Naive B cell (primary cell): ENCODE results near the gene NCF2. TPM values are rescaled to one million over a fixed set of nuclear protein-coding genes. Genes with fewer than 3 reads are reported as not detected.

Source experiments
- ATAC-seq, 2 donors: fragments of 150-1000 bp; cut with Tn5 transposase; 2 replicates each; pipeline ENCODE4 v1.10.0; 2021; ENCODE audit warnings: low read depth in 2 of 2, mild to moderate bottlenecking in 2 of 2, moderate library complexity in 2 of 2
- DNase-seq: peaks from one replicate; pipeline ENCODE4 v3.0.0; 2022
- H3K27ac Mint-ChIP-seq, 6 donors: one replicate each; pipeline ENCODE4 v1.8.0; 2020 to 2022; ENCODE audit warnings: mild to moderate bottlenecking in 6 of 6, mixed read lengths in 6 of 6, moderate library complexity in 5 of 6, inconsistent platforms in 2 of 6
- H3K27me3 Mint-ChIP-seq, 3 donors: one replicate each; pipeline ENCODE4 v1.8.0; 2021 to 2022; ENCODE audit warnings: mixed read lengths in 3 of 3, mild to moderate bottlenecking in 1 of 3
- H3K36me3 Mint-ChIP-seq, 2 donors: one replicate each; pipeline ENCODE4 v1.8.0; 2020 to 2022; ENCODE audit warnings: mixed read lengths in 2 of 2, inconsistent platforms in 1 of 2, mild to moderate bottlenecking in 1 of 2
- H3K4me1 Mint-ChIP-seq, 3 donors: one replicate each; pipeline ENCODE4 v1.8.0; 2020 to 2022; ENCODE audit warnings: mixed read lengths in 3 of 3, inconsistent platforms in 1 of 3, mild to moderate bottlenecking in 1 of 3, moderate library complexity in 1 of 3
- H3K4me3 Mint-ChIP-seq, 8 donors: one replicate each; pipeline ENCODE4 v1.8.0; 2020 to 2022; ENCODE audit warnings: mild to moderate bottlenecking in 8 of 8, mixed read lengths in 8 of 8, moderate library complexity in 8 of 8, inconsistent platforms in 2 of 8
- H3K9me3 Mint-ChIP-seq, 7 donors: one replicate each; pipeline ENCODE4 v1.8.0; 2020 to 2022; ENCODE audit warnings: mixed read lengths in 7 of 7, mild to moderate bottlenecking in 5 of 7, inconsistent platforms in 2 of 7, moderate library complexity in 1 of 7
- polyA plus RNA-seq, 6 donors: library from polyadenylated mRNA; unstranded; fragments of 300-500 nt; fragmentation: Illumina TruSeq; gene quantifications; one replicate each; pipeline ENCODE4 v1.2.3, GENCODE V29; 2021; ENCODE audit warnings: low read depth in 6 of 6

Gene NCF2
- polyA plus RNA-seq, 6 donors from 2014 or later, result 5.6 to 11.0 (median 6.3) TPM; not detected in 1

- Mint-ChIP-seq H3K4me1 (peaks cover 9 to 30% (median 17%) of the 10 kb centered on the region in 3 donors), H3K27ac (peak overlapping the region in 2 of 6 donors; percentile 54 to 82), H3K27me3 (no peaks in the 10 kb centered on the region), H3K36me3 (peaks cover 8 to 15% of the 10 kb centered on the region in 2 donors), H3K4me3 (no peak overlapping the region), H3K9me3 (no peaks in the 10 kb centered on the region)
- no peak for DNase-seq
- no peak for ATAC-seq
These were observed 37.4 kb downstream of the NCF2 start for GRCh38 chr1:183552891-183553290.

- Mint-ChIP-seq H3K4me3 (no peak overlapping the region), H3K4me1 (peaks cover 9 to 34% (median 20%) of the 10 kb centered on the region in 3 donors), H3K9me3 (no peaks in the 10 kb centered on the region), H3K27ac (peak overlapping the region in 5 of 6 donors; percentile 9 to 78 (median 56)), H3K27me3 (no peaks in the 10 kb centered on the region), H3K36me3 (peaks cover 10 to 19% of the 10 kb centered on the region in 2 donors)
- DNase-seq (no peak), ATAC-seq (no peak)
These were observed 37.8 kb downstream of the NCF2 start for GRCh38 chr1:183552441-183552840.

GRCh38 chr1:183551924-183552323 lies 38.3 kb downstream of the NCF2 start:
- Mint-ChIP-seq H3K4me1 (peaks cover 12 to 39% (median 25%) of the 10 kb centered on the region in 3 donors), H3K27me3 (no peaks in the 10 kb centered on the region), H3K27ac (no peak overlapping the region), H3K9me3 (no peaks in the 10 kb centered on the region), H3K4me3 (peak overlapping the region in 1 of 8 donors; percentile 29), H3K36me3 (peaks cover 15 to 24% of the 10 kb centered on the region in 2 donors)
- DNase-seq (no peak), ATAC-seq (no peak)

- peaks cover 16 to 43% (median 25%) of the 10 kb centered on the region in 3 donors for H3K4me1 Mint-ChIP-seq
- H3K36me3 Mint-ChIP-seq, result peaks cover 21 to 27% of the 10 kb centered on the region in 2 donors
- no peaks in the 10 kb centered on the region for H3K9me3 Mint-ChIP-seq
- DNase-seq (no peak), ATAC-seq (no peak)
- H3K27me3 Mint-ChIP-seq, result no peaks in the 10 kb centered on the region
- no peak overlapping the region for H3K4me3 Mint-ChIP-seq
- peak overlapping the region in 2 of 6 donors; percentile 15 to 75 for H3K27ac Mint-ChIP-seq
These were observed 39.3 kb downstream of the NCF2 start for GRCh38 chr1:183550915-183551314.

DNA sequence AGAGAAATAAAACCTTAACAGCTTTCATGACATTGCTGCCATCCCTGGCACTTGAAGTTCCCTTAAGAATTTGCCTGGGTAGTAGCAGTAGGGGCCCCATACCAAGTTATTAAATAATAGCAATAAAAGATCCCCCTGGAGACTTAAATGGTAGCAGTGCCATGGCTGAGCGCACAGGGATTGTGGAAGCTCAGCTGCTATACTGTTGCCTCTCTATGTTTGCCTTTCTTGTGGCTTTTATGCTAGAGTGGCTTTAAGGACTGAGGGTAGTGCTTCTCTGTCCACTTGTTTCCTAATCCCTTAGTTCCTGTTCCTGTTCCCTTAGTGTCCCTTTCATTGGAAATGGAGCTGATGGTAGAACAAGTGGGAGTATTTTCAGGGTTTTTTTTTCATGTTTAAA lies 42.1 kb downstream of the NCF2 start:
- peak; percentile 9 for DNase-seq
- peak; percentile 83 for ATAC-seq
- Mint-ChIP-seq H3K4me1 (peaks cover 14 to 25% (median 18%) of the 10 kb centered on the region in 3 donors), H3K27ac (peak overlapping the region in 1 of 6 donors; percentile 56), H3K4me3 (peak overlapping the region in 1 of 8 donors; percentile 3), H3K9me3 (no peaks in the 10 kb centered on the region), H3K27me3 (no peaks in the 10 kb centered on the region), H3K36me3 (peaks cover 25% of the 10 kb centered on the region in 2 donors)

DNA sequence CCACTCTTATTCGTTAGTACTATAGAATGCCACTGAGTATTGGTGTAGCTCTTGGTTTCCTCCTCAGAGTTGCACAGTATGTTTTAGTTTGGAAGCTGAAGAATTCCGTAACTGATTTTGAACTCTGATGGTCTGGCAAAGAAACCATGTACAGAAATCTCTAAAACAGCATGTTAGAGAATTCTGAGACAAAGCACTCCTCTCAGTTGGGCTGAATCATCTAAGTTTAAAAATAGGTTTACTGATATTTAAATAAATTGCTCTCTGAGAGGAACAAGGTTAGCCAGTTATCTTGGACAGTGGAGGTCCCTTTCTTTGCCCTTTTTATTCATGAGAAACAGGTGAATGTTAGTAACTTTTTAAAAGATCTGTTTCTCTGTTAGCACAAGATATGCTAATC lies 43.8 kb downstream of the NCF2 start:
- H3K9me3 Mint-ChIP-seq, result no peaks in the 10 kb centered on the region
- DNase-seq (no peak), ATAC-seq (no peak)
- H3K4me3 Mint-ChIP-seq, result no peak overlapping the region
- no peaks in the 10 kb centered on the region for H3K27me3 Mint-ChIP-seq
- H3K27ac Mint-ChIP-seq, result peak overlapping the region in 1 of 6 donors; percentile 44
- H3K36me3 Mint-ChIP-seq, result peaks cover 30% of the 10 kb centered on the region in 2 donors
- H3K4me1 Mint-ChIP-seq, result peaks cover 18 to 22% (median 20%) of the 10 kb centered on the region in 3 donors

- H3K9me3 Mint-ChIP-seq, result no peaks in the 10 kb centered on the region
- H3K4me1 Mint-ChIP-seq, result peaks cover 18 to 22% (median 20%) of the 10 kb centered on the region in 3 donors
- H3K36me3 Mint-ChIP-seq, result peaks cover 27 to 44% of the 10 kb centered on the region in 2 donors
- DNase-seq (no peak), ATAC-seq (no peak)
- H3K4me3 Mint-ChIP-seq, result no peak overlapping the region
- H3K27me3 Mint-ChIP-seq, result no peaks in the 10 kb centered on the region
- peak overlapping the region in 1 of 6 donors; percentile 46 for H3K27ac Mint-ChIP-seq
These were observed 45.5 kb downstream of the NCF2 start for GRCh38 chr1:183544598-183545297.

- DNase-seq, result peak; percentile 27
- no peak overlapping the region for H3K4me3 Mint-ChIP-seq
- peaks cover 18 to 21% (median 20%) of the 10 kb centered on the region in 3 donors for H3K4me1 Mint-ChIP-seq
- peak; percentile 79 to 82 for ATAC-seq
- peaks cover 28 to 55% of the 10 kb centered on the region in 2 donors for H3K36me3 Mint-ChIP-seq
- H3K9me3 Mint-ChIP-seq, result no peaks in the 10 kb centered on the region
- H3K27ac Mint-ChIP-seq, result peak overlapping the region in 3 of 6 donors; percentile 6 to 43 (median 12)
- no peaks in the 10 kb centered on the region for H3K27me3 Mint-ChIP-seq
These were observed 46.5 kb downstream of the NCF2 start for GRCh38 chr1:183543619-183544204.

- no peaks in the 10 kb centered on the region for H3K27me3 Mint-ChIP-seq
- H3K36me3 Mint-ChIP-seq, result peaks cover 36 to 42% of the 10 kb centered on the region in 2 donors
- DNase-seq (no peak), ATAC-seq (no peak)
- no peak overlapping the region for H3K4me3 Mint-ChIP-seq
- no peaks in the 10 kb centered on the region for H3K9me3 Mint-ChIP-seq
- peaks cover 0 to 9% (median 0%) of the 10 kb centered on the region in 3 donors for H3K4me1 Mint-ChIP-seq
- H3K27ac Mint-ChIP-seq, result no peak overlapping the region
These were observed 52.9 kb downstream of the NCF2 start for GRCh38 chr1:183537405-183537804.

- no peak for ATAC-seq
- Mint-ChIP-seq H3K9me3 (no peaks in the 10 kb centered on the region), H3K27ac (no peak overlapping the region), H3K4me1 (peaks cover 0 to 4% (median 0%) of the 10 kb centered on the region in 3 donors), H3K27me3 (no peaks in the 10 kb centered on the region), H3K36me3 (peaks cover 8 to 24% of the 10 kb centered on the region in 2 donors), H3K4me3 (no peak overlapping the region)
- no peak for DNase-seq
These were observed 56.6 kb downstream of the NCF2 start for GRCh38 chr1:183533617-183534174.

DNA sequence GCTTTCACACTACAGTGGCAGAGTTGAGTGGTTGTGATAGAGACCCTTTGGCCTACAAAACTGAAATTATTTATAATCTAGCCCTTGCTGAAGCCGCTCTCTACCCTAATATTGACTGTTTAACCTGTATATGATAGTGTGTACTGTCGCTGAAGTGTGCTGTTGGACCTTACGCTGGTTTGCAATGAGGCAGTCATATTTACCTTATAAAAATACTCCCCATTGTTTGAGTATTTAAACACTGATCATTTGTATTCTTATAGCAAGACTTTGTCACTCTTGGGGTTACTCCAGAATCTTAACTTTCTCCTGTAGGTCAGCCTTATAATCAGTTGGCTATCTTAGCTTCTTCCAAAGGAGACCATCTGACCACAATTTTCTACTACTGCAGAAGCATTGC lies 61.7 kb downstream of the NCF2 start:
- Mint-ChIP-seq H3K27me3 (no peaks in the 10 kb centered on the region), H3K36me3 (peaks cover 12 to 16% of the 10 kb centered on the region in 2 donors), H3K27ac (no peak overlapping the region)

GRCh38 chr1:183522104-183522503 lies 68.2 kb downstream of the NCF2 start:
- no peaks in the 10 kb centered on the region for H3K9me3 Mint-ChIP-seq
- DNase-seq, result no peak
- no peaks in the 10 kb centered on the region for H3K4me1 Mint-ChIP-seq
- H3K36me3 Mint-ChIP-seq, result peaks cover 14 to 18% of the 10 kb centered on the region in 2 donors
- H3K27me3 Mint-ChIP-seq, result no peaks in the 10 kb centered on the region
- no peak overlapping the region for H3K27ac Mint-ChIP-seq
- ATAC-seq, result no peak
- H3K4me3 Mint-ChIP-seq, result no peak overlapping the region

More for the DNA sequence above, 61.7 kb downstream of the NCF2 start:
- DNase-seq (no peak), ATAC-seq (no peak)
- Mint-ChIP-seq H3K4me1 (no peaks in the 10 kb centered on the region), H3K9me3 (no peaks in the 10 kb centered on the region), H3K4me3 (no peak overlapping the region)

GRCh38 chr1:183520379-183520778 lies 69.9 kb downstream of the NCF2 start:
- H3K27me3 Mint-ChIP-seq, result no peaks in the 10 kb centered on the region
- H3K36me3 Mint-ChIP-seq, result peaks cover 10 to 15% of the 10 kb centered on the region in 2 donors
- no peak for ATAC-seq
- no peak for DNase-seq
- H3K4me1 Mint-ChIP-seq, result no peaks in the 10 kb centered on the region
- H3K27ac Mint-ChIP-seq, result peak overlapping the region in 2 of 6 donors; percentile 34 to 46
- no peak overlapping the region for H3K4me3 Mint-ChIP-seq
- H3K9me3 Mint-ChIP-seq, result no peaks in the 10 kb centered on the region
